Rectal smooth muscle tissue (tissue), 1 donor: ENCODE measurements around the gene PROSER1.
"Not testable (repeated sequence)": the region's sequence is repeated elsewhere in the genome, so short reads cannot be mapped to it uniquely, and the experiment has no call there.

Source experiments
- H3K27ac ChIP-seq: one replicate; pipeline ENCODE4 v1.7.0; 2013; ENCODE audit warnings: low read depth, low read length, inconsistent platforms
- H3K27me3 ChIP-seq: one replicate; pipeline ENCODE4 v1.7.0; 2013; ENCODE audit warnings: low read length; ENCODE audit not compliant: control insufficient read depth, insufficient read depth
- H3K36me3 ChIP-seq: one replicate; pipeline ENCODE4 v1.7.0; 2013; ENCODE audit warnings: low read length; ENCODE audit not compliant: control insufficient read depth, insufficient read depth
- H3K4me1 ChIP-seq: one replicate; pipeline ENCODE4 v1.7.0; 2013; ENCODE audit warnings: low read length; ENCODE audit not compliant: control insufficient read depth, insufficient read depth
- H3K4me3 ChIP-seq: one replicate; pipeline ENCODE4 v1.7.0; 2013; ENCODE audit warnings: low read length
- H3K9ac ChIP-seq: one replicate; pipeline ENCODE4 v1.7.0; 2013; ENCODE audit warnings: low read length

PROSER1 gene

GRCh38 chr13:39037880-39038568 lies at the start of gene PROSER1, which contains the start of gene NHLRC3:
TSS of gene PROSER1 (minus strand) at chr13:39038089. CDS start at chr13:39037242, 847 bp downstream.
TSS of gene NHLRC3 (plus strand) at chr13:39038456. CDS start at chr13:39038640, 184 bp downstream.
- Histone ChIP-seq H3K9ac (peak within 1 kb of the TSS; percentile 86), H3K4me1 (peaks cover 9% of the 10 kb centered on the region), H3K4me3 (peak within 1 kb of the TSS; percentile 100), H3K27me3 (no peaks in the 10 kb centered on the region), H3K27ac (peak within 1 kb of the TSS; percentile 84), H3K36me3 (no peaks in the 10 kb centered on the region)

DNA sequence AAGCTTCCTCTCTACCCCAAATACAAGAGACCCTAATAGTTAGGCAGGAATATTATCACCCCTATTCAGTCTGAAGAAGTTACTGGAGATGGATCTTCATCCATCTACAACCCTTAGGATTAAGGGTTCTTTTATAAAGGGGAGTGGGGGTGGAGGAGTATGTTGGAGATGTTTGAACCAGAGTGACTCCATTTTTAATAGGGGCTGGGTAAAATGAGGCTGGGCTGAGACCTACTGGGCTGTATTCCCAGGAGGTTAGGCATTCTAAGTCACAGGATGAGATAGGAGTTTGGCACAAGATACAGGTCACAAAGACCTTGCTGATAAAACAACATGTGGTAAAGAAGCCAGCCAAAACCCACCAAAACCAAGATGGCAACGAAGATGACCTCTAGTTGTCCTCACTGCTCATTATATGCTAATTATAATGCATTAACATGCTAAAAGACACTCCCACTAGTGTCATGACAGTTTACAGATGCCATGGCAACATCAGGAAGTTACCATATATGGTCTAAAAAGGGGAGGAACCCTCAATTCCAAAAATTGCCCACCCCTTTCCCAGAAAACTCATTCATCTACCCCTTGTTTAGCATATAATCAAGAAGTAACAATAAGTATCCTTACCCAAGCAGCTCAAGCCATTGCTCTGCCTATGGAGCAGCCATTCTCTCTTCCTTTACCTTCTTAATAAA lies 48.5 kb upstream of the PROSER1 start:
- H3K4me1 ChIP-seq, H3K4me3 ChIP-seq, H3K27me3 ChIP-seq, H3K9ac ChIP-seq, H3K36me3 ChIP-seq, H3K27ac ChIP-seq: not testable (repeated sequence)

DNA sequence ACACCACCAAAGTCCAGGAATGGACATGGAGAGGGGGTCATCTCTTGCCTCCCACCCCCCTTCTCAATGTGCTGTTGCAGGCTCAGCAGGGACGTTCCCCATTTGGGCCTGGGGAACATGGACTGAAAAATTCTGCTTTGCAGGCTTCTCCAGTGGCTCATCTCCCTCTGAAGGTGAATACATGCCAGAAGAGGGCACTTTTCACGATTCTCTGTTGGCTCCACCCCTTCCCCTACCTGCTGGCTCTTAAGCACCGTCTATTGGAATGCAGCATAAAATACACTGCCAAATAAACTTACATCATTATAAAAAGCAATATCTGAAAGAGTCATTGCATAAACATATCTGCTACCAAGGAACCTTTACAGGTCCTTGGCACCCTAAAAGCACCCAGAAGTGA lies 36.1 kb upstream of the PROSER1 start:
- H3K27me3 ChIP-seq: no peaks in the 10 kb centered on the region
- H3K4me3 ChIP-seq: no peak overlapping the region
- no peaks in the 10 kb centered on the region for H3K4me1 ChIP-seq
- no peak overlapping the region for H3K27ac ChIP-seq
- no peak overlapping the region for H3K9ac ChIP-seq
- no peaks in the 10 kb centered on the region for H3K36me3 ChIP-seq

GRCh38 chr13:39072842-39073241 lies 35.0 kb upstream of the PROSER1 start:
- Histone ChIP-seq H3K4me3 (no peak overlapping the region), H3K4me1 (no peaks in the 10 kb centered on the region), H3K27me3 (no peaks in the 10 kb centered on the region), H3K9ac (no peak overlapping the region), H3K27ac (no peak overlapping the region), H3K36me3 (no peaks in the 10 kb centered on the region)

- no peaks in the 10 kb centered on the region for H3K27me3 ChIP-seq
These were observed 24.1 kb upstream of the PROSER1 start for GRCh38 chr13:39062004-39062403.

DNA sequence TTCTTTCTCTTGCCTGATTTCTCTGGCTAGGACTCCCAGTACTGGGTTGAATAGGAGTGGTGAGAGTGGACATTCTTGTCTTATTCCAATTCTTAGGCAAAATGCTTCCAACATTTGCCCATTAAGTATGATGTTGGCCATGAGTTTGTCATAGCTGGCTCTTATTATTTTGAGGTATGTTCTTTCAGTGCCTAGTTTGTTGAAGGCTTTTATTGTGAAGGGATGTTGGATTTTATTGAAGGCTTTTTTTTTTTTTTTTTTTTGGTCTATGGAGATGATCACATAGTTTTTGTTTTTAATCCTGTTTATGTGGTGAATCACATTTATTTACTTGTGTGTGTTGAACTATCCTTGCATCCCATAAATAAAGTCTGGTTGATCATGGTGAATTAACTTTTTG lies 20.2 kb upstream of the PROSER1 start:
- no peak overlapping the region for H3K4me3 ChIP-seq
- H3K27me3 ChIP-seq: no peaks in the 10 kb centered on the region
- no peak overlapping the region for H3K27ac ChIP-seq
- H3K36me3 ChIP-seq: no peaks in the 10 kb centered on the region
- no peaks in the 10 kb centered on the region for H3K4me1 ChIP-seq
- no peak overlapping the region for H3K9ac ChIP-seq

More at GRCh38 chr13:39062004-39062403, 24.1 kb upstream of the PROSER1 start:
- no peaks in the 10 kb centered on the region for H3K4me1 ChIP-seq
- H3K36me3 ChIP-seq: no peaks in the 10 kb centered on the region
- no peak overlapping the region for H3K4me3 ChIP-seq
- H3K9ac ChIP-seq: no peak overlapping the region
- no peak overlapping the region for H3K27ac ChIP-seq

DNA sequence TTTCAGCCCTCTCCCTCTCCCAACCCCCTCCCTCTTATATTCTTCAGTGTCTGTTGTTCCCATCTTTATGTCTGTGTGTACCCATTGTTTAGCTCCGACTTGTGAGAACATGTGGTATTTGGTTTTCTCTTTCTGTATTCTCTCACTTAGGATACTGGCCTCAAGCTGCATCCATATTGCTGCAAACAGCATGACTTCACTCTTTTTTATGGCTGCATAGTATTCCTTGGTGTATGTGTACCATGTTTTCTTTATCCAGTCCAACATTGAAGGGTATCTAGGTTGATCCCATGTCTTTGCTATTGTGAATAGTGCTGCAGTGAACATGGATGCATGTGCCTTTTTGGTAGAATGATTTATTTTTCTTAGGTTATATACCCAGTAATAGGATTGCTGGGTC lies 18.1 kb upstream of the PROSER1 start:
- Histone ChIP-seq H3K9ac (no peak overlapping the region), H3K4me3 (no peak overlapping the region)

GRCh38 chr13:39054112-39054511 lies 16.2 kb upstream of the PROSER1 start:
- Histone ChIP-seq H3K9ac (no peak overlapping the region), H3K4me3 (no peak overlapping the region), H3K27ac (no peak overlapping the region), H3K27me3 (no peaks in the 10 kb centered on the region), H3K4me1 (no peaks in the 10 kb centered on the region), H3K36me3 (no peaks in the 10 kb centered on the region)

More for the DNA sequence above, 18.1 kb upstream of the PROSER1 start:
- Histone ChIP-seq H3K4me1 (no peaks in the 10 kb centered on the region), H3K36me3 (no peaks in the 10 kb centered on the region), H3K27ac (no peak overlapping the region), H3K27me3 (no peaks in the 10 kb centered on the region)

- Histone ChIP-seq H3K9ac (no peak overlapping the region), H3K4me1 (no peaks in the 10 kb centered on the region), H3K27ac (no peak overlapping the region)
These were observed 15.1 kb upstream of the PROSER1 start for GRCh38 chr13:39052944-39053343.

DNA sequence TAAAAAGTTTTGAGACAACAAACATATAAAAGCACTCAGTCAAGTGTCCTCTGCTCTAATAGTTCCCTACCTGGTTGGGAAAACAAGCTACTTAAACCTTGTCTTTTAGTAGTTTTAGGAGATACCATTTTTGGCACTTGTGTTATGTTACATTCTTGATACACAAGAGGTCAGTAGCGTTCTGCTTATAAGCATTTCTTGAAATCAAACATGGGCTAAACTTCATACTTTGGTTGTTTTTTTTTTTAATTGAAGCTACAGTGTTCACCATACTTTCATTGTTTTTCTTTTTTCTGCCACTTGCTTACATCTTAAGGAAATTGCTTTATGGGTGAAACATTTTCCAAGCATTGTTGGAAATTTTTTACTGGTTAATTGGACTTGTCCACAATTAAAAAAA lies 13.3 kb upstream of the PROSER1 start:
- no peak overlapping the region for H3K27ac ChIP-seq
- H3K9ac ChIP-seq: no peak overlapping the region
- H3K4me3 ChIP-seq: no peak overlapping the region
- no peaks in the 10 kb centered on the region for H3K36me3 ChIP-seq
- H3K4me1 ChIP-seq: no peaks in the 10 kb centered on the region
- no peaks in the 10 kb centered on the region for H3K27me3 ChIP-seq

More at GRCh38 chr13:39052944-39053343, 15.1 kb upstream of the PROSER1 start:
- H3K27me3 ChIP-seq: no peaks in the 10 kb centered on the region
- no peak overlapping the region for H3K4me3 ChIP-seq
- no peaks in the 10 kb centered on the region for H3K36me3 ChIP-seq

GRCh38 chr13:39049274-39049673 lies 11.4 kb upstream of the PROSER1 start:
- H3K9ac ChIP-seq: no peak overlapping the region
- H3K27ac ChIP-seq: no peak overlapping the region
- H3K4me3 ChIP-seq: no peak overlapping the region
- H3K36me3 ChIP-seq: no peaks in the 10 kb centered on the region
- no peaks in the 10 kb centered on the region for H3K4me1 ChIP-seq
- H3K27me3 ChIP-seq: no peaks in the 10 kb centered on the region

GRCh38 chr13:39048806-39049205 lies 10.9 kb upstream of the PROSER1 start:
- no peak overlapping the region for H3K4me3 ChIP-seq
- H3K9ac ChIP-seq: no peak overlapping the region
- H3K27ac ChIP-seq: no peak overlapping the region
- no peaks in the 10 kb centered on the region for H3K27me3 ChIP-seq
- H3K36me3 ChIP-seq: no peaks in the 10 kb centered on the region
- H3K4me1 ChIP-seq: no peaks in the 10 kb centered on the region

- Histone ChIP-seq H3K4me1 (no peaks in the 10 kb centered on the region), H3K9ac (no peak overlapping the region), H3K27ac (no peak overlapping the region)
These were observed 9.7 kb upstream of the PROSER1 start for GRCh38 chr13:39047560-39047959.

More at GRCh38 chr13:39047560-39047959, 9.7 kb upstream of the PROSER1 start:
- no peaks in the 10 kb centered on the region for H3K27me3 ChIP-seq
- H3K36me3 ChIP-seq: no peaks in the 10 kb centered on the region
- H3K4me3 ChIP-seq: no peak overlapping the region
